DMS 273 treated with DMSO at 0.1 percent for 48 hours (cell line): ENCODE results near the gene C11orf97.
"Not testable (repeated sequence)": the region's sequence is repeated elsewhere in the genome, so short reads cannot be mapped to it uniquely, and the experiment has no call there.

Experiments used
- DNase-seq: peaks from one replicate; lab custom pipeline; 2025; lab: John Stamatoyannopoulos, UW

Gene C11orf97

DNA sequence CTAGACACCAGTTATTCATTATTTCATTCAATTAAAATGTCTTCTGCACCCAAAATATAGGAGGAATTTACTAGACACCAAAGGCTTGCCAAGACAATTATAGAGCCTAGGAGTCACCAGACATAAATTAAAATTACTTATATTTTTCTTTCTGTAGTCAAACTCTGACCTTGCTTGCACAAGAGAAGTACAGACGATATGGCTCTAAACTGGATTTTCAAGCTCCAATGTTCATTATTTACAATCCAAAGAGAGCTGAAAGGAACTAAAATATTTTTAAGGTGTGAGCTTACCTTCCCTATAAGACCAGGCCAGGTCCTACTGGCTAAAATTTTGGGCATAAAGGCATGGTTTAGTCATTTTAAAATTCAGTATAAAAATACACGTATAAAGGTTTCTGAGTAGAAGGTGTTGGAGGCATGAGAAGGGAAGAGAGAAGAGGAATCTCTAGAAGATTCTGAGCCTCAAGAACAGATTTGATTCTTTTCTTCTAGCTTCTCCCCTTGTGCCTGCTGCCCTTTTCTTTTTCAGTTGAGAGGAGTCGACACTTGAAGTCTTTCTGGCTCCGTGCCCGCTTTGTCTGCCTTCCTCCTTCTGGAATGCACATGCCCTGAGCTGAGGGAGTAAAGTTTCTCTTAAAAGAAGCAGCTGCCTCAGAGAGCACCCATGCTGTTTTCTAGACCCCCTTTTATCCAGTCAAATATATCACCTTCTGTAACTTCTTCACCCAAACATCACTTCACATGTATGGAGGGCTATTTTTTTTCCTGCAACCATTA lies 13.5 kb downstream of the C11orf97 start:
- DNase-seq, result no peak

DNA sequence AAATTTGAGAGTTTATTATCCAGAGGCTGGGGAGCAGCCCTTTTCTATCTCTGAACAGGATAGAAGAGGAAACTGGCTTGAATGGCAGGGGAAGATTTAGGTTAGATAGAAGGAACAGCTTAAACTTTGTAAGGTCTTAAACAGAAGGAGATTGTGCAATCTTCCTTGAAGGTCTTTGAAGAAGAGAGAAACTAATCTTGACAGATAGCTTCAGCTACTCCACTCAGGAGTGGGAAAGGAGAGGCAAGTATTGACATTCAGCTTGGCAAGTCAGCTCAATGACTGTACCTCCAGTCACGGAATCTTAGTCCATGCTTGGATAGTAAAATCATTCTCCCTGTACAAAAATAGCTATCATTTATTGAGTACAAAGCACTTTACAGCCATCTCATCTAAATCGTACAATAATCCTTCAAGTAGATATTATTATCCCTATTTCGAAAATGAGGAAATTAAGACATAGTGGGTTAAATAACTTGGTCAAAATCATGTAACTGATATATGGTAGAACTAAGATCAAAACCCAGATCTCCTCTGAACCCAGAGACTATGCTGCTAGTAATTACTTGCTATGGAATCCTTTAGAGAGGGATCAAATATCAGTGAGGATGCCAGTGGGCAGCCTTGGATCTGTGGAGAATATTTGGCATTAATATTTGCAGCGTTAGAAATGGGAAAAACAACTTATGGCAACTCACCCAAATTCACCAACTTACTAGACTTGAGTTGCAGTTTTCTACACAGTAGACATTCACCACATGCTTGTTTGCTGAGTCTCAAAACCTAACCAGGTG lies 14.6 kb downstream of the C11orf97 start:
- no peak for DNase-seq

DNA sequence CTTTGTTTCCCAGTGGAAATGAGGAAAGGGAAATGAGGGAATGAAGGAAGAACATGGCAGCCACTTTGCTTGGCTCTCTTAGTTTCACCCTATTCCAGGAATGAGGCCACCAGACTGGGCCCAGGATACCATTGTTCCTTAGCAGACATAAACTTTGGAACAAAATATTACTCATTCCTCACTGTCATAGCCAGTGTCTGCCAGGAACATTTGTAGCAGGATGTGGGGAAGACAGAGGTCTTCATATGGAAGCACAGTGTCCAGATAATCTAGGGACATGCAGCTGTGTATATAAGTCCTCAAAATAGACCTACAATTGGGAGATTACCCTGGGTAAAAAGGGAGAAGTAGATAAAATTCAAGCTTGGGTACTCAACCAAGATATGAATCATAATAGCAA lies 16.3 kb downstream of the C11orf97 start:
- no peak for DNase-seq

DNA sequence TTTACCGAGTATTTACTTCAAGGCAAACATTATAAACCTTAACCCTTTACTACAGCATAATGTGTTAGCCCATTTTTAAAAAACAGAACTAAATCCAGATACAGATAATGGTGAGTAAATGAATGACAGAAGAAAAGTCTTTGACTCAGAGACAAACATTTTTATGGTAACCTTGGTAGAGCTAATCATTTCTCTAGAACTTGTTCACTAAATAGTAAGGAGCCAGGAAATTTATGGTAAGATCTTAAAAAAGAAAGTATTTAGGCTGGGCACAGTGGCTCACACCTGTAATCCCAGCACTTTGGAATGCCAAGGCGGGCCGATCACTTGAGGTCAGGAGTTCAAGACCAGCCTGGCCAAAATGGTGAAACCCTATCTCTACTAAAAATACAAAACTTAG lies 19.9 kb downstream of the C11orf97 start:
- DNase-seq, result no peak

DNA sequence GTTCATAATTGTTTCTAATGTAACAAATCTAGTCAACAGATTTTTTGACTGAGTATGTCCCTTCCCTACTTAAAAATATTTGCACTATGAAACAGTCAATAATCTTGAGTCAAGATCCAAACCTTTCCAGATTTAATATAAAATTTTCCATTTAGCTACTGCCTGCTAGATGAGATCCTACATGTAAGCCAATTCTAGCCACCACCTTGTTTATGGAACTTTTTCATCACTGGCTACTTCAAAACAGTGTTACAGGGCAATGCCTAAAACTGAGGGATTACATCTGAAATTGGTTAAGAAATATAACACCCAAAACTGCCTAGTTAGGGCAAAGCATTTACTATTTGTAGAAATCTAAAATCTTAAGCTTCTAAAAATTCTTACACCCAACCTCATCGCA lies 20.9 kb downstream of the C11orf97 start:
- no peak for DNase-seq

DNA sequence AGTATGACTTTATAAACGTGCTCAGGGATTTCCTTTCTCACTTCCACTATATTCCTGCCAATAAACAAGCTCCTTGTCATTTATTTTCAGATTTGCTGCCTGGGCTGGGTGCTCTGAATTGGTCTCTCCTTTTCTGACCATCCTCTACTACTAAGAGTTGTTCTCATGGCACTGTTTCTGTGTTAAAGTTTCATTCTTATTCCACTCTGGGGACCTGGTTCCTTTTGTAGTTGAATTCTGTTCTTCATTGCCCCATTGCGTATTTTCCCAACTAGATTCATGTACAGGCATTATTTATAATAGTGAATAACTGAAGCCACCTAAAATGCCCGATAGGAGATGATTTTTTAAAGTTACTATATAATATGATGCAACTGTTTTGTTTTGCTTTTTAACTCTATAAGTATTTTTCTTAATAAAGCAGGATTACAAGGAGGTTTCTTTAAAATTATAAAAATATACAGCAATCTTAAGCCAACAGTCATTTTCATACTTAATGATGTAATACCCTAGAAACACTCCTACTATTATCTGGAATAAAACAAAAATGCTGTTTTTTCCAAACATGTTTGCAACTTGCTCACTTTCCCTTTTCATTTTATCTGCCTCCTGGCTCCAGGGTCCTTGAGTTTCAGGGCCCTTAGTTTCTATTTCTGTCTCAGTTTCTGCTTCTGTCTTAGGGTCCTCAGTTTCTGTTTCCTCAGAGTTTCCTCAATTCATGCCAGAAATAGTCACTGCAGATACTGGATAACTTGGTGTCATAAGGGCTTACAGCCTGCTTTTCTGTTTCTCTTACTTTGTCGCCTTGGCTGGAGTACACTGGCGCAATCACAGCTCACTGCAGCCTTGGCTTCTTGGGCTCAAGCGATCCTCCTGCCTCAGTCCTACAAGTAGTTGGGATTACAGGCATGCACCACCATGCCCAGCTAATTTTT lies 21.7 kb downstream of the C11orf97 start:
- DNase-seq, result no peak

DNA sequence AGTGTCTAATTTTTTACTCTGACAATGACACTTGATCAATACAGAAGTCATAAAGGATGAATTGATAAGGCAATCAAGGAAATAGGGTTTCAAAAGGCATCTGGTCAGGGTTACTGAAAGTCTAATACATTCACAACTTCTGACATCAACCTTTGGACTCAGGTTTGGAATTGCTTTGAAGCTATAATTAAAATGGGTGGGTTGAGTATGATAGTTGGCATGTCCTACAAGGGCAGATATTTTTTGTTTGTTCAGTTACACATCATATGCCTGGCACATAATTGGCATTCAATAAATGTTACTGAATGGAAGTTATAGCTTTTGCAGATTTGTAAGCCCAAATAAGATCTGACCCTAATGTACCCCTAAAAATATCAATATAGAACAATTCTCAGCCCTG lies 24.1 kb downstream of the C11orf97 start:
- DNase-seq, result no peak

DNA sequence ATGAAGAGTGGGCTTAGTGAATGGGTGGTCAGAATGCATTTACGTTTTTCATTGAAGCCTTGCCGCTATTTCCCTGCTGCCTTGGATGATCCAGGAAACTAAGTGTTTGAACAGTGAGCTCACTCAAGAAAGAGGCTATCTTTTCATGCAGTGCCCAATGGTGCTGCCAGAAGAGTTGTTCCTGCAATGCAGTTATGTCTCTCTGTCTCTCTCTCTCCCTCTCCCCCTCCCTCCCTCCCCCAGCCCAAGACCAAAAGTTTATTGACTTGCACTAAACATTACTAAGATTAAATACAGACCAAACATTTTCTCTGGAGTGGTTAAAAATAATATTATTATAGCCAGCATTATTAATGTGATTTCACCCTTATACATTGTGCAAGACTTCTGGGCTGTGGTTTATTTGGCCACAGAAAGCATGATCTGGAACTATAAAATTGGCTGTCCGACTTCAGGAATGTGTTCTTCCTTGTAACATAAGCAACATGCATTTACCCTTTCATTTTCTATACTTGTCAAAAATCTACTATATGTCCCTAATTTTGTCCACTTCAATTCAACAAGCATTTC lies 24.9 kb downstream of the C11orf97 start:
- no peak for DNase-seq

DNA sequence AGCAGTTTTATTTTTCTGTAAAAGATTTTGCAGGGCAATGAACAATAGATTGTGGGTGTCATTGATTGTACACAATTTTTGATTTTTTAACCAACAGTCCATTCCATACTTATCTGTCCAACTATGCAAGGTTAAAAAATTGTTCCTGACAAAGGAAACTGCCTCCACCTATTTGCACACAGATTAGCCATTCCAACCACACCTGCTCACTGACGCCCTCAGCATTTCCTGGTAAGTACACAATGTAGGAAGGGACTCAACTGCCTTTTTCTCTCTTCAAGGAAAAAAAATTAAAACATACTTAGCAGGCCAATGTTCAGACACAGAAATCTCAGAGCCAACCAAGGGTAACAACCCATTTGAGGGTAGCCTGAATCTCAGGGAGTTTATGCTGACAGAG lies 27.2 kb downstream of the C11orf97 start:
- no peak for DNase-seq

DNA sequence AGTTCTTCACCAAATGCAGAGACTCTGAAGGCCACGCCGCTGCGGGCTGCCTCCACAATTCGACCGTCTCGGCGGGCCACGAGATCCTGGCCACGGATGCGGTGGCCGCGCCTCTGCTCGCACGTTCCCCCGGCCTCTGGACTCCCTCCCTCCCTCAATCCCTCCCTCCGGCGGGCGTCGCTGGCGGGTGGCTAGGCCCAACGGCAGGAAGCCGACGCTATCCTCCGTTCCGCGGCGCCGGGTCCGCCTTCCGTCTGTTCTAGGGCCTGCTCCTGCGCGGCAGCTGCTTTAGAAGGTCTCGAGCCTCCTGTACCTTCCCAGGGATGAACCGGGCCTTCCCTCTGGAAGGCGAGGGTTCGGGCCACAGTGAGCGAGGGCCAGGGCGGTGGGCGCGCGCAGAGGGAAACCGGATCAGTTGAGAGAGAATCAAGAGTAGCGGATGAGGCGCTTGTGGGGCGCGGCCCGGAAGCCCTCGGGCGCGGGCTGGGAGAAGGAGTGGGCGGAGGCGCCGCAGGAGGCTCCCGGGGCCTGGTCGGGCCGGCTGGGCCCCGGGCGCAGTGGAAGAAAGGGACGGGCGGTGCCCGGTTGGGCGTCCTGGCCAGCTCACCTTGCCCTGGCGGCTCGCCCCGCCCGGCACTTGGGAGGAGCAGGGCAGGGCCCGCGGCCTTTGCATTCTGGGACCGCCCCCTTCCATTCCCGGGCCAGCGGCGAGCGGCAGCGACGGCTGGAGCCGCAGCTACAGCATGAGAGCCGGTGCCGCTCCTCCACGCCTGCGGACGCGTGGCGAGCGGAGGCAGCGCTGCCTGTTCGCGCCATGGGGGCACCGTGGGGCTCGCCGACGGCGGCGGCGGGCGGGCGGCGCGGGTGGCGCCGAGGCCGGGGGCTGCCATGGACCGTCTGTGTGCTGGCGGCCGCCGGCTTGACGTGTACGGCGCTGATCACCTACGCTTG lies 31.7 kb downstream of the C11orf97 start, which contains the start of gene FUT4:
FUT4 (plus strand) TSS at position 227 of the 951 bp plus-strand sequence; CDS start at position 440, 213 bp downstream.
- peak; percentile 28 for DNase-seq

DNA sequence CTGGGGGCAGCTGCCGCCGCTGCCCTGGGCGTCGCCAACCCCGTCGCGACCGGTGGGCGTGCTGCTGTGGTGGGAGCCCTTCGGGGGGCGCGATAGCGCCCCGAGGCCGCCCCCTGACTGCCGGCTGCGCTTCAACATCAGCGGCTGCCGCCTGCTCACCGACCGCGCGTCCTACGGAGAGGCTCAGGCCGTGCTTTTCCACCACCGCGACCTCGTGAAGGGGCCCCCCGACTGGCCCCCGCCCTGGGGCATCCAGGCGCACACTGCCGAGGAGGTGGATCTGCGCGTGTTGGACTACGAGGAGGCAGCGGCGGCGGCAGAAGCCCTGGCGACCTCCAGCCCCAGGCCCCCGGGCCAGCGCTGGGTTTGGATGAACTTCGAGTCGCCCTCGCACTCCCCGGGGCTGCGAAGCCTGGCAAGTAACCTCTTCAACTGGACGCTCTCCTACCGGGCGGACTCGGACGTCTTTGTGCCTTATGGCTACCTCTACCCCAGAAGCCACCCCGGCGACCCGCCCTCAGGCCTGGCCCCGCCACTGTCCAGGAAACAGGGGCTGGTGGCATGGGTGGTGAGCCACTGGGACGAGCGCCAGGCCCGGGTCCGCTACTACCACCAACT lies 32.5 kb downstream of the C11orf97 start:
- DNase-seq, result no peak

DNA sequence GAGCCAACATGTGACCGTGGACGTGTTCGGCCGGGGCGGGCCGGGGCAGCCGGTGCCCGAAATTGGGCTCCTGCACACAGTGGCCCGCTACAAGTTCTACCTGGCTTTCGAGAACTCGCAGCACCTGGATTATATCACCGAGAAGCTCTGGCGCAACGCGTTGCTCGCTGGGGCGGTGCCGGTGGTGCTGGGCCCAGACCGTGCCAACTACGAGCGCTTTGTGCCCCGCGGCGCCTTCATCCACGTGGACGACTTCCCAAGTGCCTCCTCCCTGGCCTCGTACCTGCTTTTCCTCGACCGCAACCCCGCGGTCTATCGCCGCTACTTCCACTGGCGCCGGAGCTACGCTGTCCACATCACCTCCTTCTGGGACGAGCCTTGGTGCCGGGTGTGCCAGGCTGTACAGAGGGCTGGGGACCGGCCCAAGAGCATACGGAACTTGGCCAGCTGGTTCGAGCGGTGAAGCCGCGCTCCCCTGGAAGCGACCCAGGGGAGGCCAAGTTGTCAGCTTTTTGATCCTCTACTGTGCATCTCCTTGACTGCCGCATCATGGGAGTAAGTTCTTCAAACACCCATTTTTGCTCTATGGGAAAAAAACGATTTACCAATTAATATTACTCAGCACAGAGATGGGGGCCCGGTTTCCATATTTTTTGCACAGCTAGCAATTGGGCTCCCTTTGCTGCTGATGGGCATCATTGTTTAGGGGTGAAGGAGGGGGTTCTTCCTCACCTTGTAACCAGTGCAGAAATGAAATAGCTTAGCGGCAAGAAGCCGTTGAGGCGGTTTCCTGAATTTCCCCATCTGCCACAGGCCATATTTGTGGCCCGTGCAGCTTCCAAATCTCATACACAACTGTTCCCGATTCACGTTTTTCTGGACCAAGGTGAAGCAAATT lies 33.3 kb downstream of the C11orf97 start:
- no peak for DNase-seq

DNA sequence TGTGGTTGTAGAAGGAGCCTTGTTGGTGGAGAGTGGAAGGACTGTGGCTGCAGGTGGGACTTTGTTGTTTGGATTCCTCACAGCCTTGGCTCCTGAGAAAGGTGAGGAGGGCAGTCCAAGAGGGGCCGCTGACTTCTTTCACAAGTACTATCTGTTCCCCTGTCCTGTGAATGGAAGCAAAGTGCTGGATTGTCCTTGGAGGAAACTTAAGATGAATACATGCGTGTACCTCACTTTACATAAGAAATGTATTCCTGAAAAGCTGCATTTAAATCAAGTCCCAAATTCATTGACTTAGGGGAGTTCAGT lies 33.9 kb downstream of the C11orf97 start:
- no peak for DNase-seq

DNA sequence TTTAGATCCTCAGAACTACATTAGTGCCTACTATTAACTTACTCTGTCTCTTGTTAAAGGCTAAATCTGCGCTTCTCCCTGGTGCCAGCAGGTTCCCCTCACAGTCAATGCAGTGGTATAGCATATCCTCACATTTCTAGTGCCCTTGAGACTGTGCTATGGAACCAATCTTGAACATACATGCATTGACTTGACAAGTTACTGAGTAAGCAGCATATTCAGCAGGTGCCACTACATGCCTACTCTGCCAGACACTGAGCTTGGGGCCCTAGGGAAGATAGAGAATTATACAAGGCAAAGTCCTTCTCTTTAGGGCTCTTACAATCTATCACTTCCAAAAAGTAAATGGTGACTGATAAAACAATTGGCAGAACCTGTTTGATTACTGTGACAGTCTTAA lies 34.6 kb downstream of the C11orf97 start:
- no peak for DNase-seq

DNA sequence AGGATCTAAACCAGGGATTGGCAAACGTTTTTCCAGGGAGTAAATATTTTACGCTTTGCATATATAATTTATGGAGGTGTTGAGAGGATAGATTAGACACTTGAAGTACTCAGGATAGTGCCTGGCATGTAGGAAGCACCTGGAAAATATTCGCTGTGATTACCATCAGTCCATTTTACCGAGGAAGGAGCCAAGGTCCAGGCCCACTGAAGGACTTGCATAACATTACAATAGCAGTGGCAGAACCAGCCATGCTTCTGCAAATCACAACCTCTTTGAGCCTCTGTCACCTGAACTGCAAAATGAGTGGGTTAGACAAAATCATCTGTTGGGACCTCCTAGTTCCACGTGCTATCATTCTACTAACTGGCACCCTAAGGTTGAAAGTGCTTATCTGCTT lies 36.9 kb downstream of the C11orf97 start:
- DNase-seq, result no peak

DNA sequence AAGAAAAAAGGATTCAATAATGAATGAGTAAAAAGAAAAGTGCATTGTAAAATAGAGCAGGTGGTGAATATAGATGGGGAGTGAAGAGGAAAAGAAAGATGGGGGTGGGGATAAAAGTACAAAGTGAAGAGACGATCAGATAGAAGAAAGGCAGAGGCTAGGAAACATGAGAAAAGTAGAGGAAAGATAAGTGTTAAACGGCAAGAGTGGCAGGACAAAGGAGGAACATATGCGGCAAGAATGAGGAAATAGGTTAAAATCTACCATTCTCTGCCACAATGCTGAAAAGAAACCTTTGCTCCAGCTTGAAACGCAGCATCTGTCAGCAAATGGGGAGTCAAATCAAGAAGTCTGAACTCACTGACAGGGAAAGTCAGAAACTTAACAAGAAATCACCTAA lies 38.3 kb downstream of the C11orf97 start:
- DNase-seq, result no peak

DNA sequence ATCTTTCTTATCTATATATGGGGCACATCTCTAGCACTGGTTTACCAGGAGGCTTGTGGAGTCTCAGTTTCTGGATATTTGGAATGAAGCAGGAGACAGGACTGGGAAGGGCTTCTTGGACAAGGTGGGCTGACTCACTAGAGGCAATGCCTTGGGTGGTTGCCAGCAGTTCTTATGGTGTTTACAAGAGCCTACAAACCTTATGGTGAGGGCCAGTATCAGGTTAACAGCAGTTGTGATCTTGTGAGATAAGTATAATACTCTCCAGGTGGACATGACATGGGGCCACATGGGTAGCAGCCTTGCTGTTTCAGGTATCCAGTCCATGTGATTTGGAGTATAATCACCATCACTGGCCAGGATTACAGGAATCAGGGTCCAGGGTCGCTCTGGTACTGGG lies 41.7 kb downstream of the C11orf97 start:
- DNase-seq, result peak; percentile 88

DNA sequence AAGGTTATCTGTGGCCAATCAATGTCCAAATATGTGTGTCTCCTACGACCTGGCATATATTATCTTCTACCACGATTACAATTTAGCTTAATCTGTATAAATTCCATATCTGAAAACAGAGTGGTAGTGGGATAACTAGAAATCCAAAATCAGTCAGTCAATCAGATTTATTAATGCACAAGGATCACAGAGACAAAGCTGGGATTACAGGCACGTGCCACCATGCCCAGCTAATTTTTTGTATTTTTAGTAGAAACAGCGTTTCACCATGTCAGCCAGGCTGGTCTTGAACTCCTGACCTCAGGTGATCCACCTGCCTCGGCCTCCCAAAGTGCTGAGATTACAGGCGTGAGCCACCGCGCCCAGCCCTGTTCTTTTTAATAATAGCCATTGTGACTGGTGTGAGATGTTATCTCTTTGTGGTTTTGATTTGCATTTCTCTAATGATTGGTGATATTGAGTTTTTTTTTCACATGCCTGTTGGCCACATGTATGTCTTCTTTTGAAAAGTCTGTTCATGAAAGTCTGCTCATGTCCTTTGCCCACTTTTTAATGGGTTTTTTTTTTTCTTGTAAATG lies 43.6 kb downstream of the C11orf97 start:
- not testable (repeated sequence) for DNase-seq

DNA sequence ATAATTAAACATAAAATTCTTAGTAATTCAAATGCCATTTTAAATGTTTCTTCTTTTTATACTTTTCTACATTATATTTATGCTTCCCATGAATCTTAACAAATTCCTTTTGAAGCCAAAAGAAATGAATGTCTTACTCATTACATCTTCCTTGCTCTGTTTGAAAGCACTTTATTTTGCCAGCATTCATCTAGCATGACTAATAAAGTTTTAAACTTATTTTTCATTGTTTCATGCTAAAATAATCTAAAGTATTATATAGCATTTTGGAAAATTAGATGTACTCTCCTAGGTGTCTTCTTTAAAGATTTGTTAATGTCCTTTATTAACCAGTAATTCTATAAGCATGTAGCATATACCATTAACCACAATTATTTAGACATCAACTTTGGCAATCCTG lies 45.2 kb downstream of the C11orf97 start:
- DNase-seq, result no peak
